Adrenal gland (tissue), 12 donors: ENCODE data around the gene NLRP3. TPM values are rescaled to one million over a fixed set of nuclear protein-coding genes. Genes with fewer than 3 reads are reported as not detected.

Experiments
- DNase-seq, 7 donors: peaks; one replicate each; pipeline ENCODE4 v3.0.0-alpha.2; 2019 to 2020
- H3K27ac ChIP-seq, 5 donors: fragments of 200-600 bp; sonication (generic) in 4 of 5; 1 replicate in 3 of 5; 2 replicates in 2 of 5; pipeline versions ENCODE4 v1.5.1 to v1.8.0; 2016 to 2020; ENCODE audit warnings: mild to moderate bottlenecking in 1 of 5
- H3K27me3 ChIP-seq: fragments of 200-600 bp; 2 replicates; pipeline ENCODE4 v1.8.0; 2021
- H3K36me3 ChIP-seq, 2 donors: fragments of 200-600 bp; replicated peaks in 1 of 2; 1 replicate in 1 of 2; 2 replicates in 1 of 2; pipeline versions ENCODE4 v1.5.1 to v1.8.0; 2018 to 2022
- H3K4me1 ChIP-seq, 2 donors: fragments of 200-600 bp; replicated peaks in 1 of 2; 1 replicate in 1 of 2; 2 replicates in 1 of 2; pipeline versions ENCODE4 v1.5.1 to v1.8.0; 2018 to 2021
- H3K4me3 ChIP-seq, 4 donors: fragments of 200-600 bp; sonication (generic) in 3 of 4; one replicate each; pipeline ENCODE4 v1.5.1; 2016 to 2018
- H3K9me3 ChIP-seq, 3 donors: fragments of 200-600 bp; sonication (generic) in 1 of 3; replicated peaks in 1 of 3; 1 replicate in 2 of 3; 2 replicates in 1 of 3; pipeline versions ENCODE4 v1.5.1 to v1.8.0; 2016 to 2021
- POLR2A ChIP-seq, 2 donors: fragments of 450-650 bp; IDR thresholded peaks; one replicate each; pipeline ENCODE4 v1.6.1; 2017; ENCODE audit warnings: antibody characterized with exemption in 2 of 2, mild to moderate bottlenecking in 2 of 2, moderate library complexity in 1 of 2
- WGBS, 4 donors: extraction: QIAGEN DNeasy Blood & Tissue Kit in 2 of 4; methylation state at CpG; one replicate each; pipeline versions ENCODE4 v1.1.5 to v1.1.7; 2013 to 2017; 5-methylcytosine and 5-hydroxymethylcytosine counted together
- intact Hi-C, 2 donors: fragments of 100-400 bp; cut with DNase I; formaldehyde crosslinking; loops; one replicate each; pipeline versions ENCODE4 v1.14.1 to v1.15.0; 2022 to 2023
- polyA plus RNA-seq, 3 donors: library from polyadenylated mRNA; stranded (reverse); fragments of 200-250 nt in 2 of 3; fragments of 350-450 nt in 1 of 3; fragmentation: Illumina TruSeq in 1 of 3; extraction: RNeasy Lipid Tissue Mini Kit (QIAGEN cat#74804) in 1 of 3; gene quantifications; one replicate each; pipeline ENCODE4 v1.2.3, GENCODE V29; 2013 to 2014
- total RNA-seq, 9 donors: library from RNA; depleted of rRNA in 4 of 9; stranded (reverse); fragments of >200 nt in 4 of 9; fragments of 120-200 nt in 1 of 9; fragmentation: NEBNext Ultra II Directional in 1 of 9; extraction: Animal tissue kit (Norgen Biotek cat#: 25700) in 1 of 9; gene quantifications; one replicate each; pipeline versions ENCODE4 v1.1.0 to v1.2.4, GENCODE V29; 2013 to 2023
- TF ChIP-seq, protein P1 (sequence below), 6 experiments: fragments of 450-650 bp in 4 of 6; fragments of 200-600 bp in 2 of 6; sonication (generic) in 1 of 6; IDR thresholded peaks; 1 replicate in 5 of 6; 2 replicates in 1 of 6; pipeline versions ENCODE4 v1.5.1 to v1.8.0; 2016 to 2021; ENCODE audit warnings: antibody characterized with exemption in 6 of 6, mild to moderate bottlenecking in 2 of 6, moderate library complexity in 1 of 6
- donor health status: healthy with polysubstance abuse.
- donor health status: Bipolar disorder and iron deficiency.
- donor health status: DM: yes; HTN: yes; CAD: no.
- donor health status: DM: no; HTN: no; CAD: no.
- donor health status: DM: no; HTN: no; CAD: no.
- donor health status: DM: yes; HTN: yes; CAD: no.

NLRP3 gene
- total and polyA plus RNA-seq, 12 donors = 0.64 to 3.4 (median 1.7) TPM

- Histone ChIP-seq H3K36me3 (no peaks in the 10 kb centered on the region), H3K27me3 (no peaks in the 10 kb centered on the region), H3K9me3 (no peaks in the 10 kb centered on the region), H3K4me1 (no peaks in the 10 kb centered on the region), H3K4me3 (no peak overlapping the region), H3K27ac (no peak overlapping the region)
- TF ChIP-seq, protein P1, sequence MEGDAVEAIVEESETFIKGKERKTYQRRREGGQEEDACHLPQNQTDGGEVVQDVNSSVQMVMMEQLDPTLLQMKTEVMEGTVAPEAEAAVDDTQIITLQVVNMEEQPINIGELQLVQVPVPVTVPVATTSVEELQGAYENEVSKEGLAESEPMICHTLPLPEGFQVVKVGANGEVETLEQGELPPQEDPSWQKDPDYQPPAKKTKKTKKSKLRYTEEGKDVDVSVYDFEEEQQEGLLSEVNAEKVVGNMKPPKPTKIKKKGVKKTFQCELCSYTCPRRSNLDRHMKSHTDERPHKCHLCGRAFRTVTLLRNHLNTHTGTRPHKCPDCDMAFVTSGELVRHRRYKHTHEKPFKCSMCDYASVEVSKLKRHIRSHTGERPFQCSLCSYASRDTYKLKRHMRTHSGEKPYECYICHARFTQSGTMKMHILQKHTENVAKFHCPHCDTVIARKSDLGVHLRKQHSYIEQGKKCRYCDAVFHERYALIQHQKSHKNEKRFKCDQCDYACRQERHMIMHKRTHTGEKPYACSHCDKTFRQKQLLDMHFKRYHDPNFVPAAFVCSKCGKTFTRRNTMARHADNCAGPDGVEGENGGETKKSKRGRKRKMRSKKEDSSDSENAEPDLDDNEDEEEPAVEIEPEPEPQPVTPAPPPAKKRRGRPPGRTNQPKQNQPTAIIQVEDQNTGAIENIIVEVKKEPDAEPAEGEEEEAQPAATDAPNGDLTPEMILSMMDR (IDR thresholded peaks at IDR 0.05) = no peak
- no peak for TF ChIP-seq POLR2A (IDR thresholded peaks at IDR 0.05)
- 70 to 76% (median 71%) methylated on average over 17 of the region's 17 CpGs for WGBS, 4 donors
- intact Hi-C loops = no loop called here
- no peak for DNase-seq
Measured at GRCh38 chr1:247437551-247438505, 21.9 kb downstream of the NLRP3 start.

GRCh38 chr1:247440001-247440620, 24.1 kb downstream of the NLRP3 start:
- Histone ChIP-seq H3K9me3 (no peaks in the 10 kb centered on the region), H3K4me3 (no peak overlapping the region), H3K4me1 (no peaks in the 10 kb centered on the region), H3K36me3 (no peaks in the 10 kb centered on the region), H3K27ac (no peak overlapping the region), H3K27me3 (no peaks in the 10 kb centered on the region)
- WGBS, 4 donors = 46 to 68% (median 58%) methylated on average over 6 of the region's 6 CpGs
- intact Hi-C loops = no loop called here
- TF ChIP-seq POLR2A (IDR thresholded peaks at IDR 0.05) = no peak
- TF ChIP-seq, protein P1 (IDR thresholded peaks at IDR 0.05) = no peak
- no peak for DNase-seq

DNA sequence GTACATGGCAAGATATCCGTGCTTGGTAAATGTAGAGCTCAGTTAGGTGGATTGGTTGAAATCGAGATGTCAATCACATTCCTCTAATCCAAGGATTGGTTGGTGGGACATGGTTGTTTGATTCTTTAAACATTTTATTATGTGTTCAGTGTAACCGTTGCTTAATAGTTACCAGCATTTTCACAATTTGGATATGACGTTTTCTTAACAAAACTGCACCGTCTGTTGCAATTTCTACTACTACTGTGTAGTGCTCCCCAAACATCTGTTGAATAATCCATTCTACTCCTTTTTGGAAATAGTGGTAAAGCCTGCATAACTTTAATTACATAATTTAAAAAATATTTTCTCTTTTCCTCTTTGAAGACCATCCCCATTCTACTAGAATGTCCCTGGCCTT, 25.6 kb downstream of the NLRP3 start:
- DNase-seq = no peak
- Histone ChIP-seq H3K4me3 (no peak overlapping the region), H3K27me3 (no peaks in the 10 kb centered on the region), H3K27ac (no peak overlapping the region), H3K36me3 (no peaks in the 10 kb centered on the region), H3K4me1 (no peaks in the 10 kb centered on the region), H3K9me3 (no peaks in the 10 kb centered on the region)
- intact Hi-C loops = no loop called here
- no peak for TF ChIP-seq POLR2A (IDR thresholded peaks at IDR 0.05)
- TF ChIP-seq, protein P1 (IDR thresholded peaks at IDR 0.05) = no peak
- WGBS, 4 donors = 71 to 85% (median 77%) methylated on average over 5 of the region's 5 CpGs

- H3K27me3 ChIP-seq = no peaks in the 10 kb centered on the region
- H3K4me3 ChIP-seq = no peak overlapping the region
- DNase-seq = no peak
- WGBS, 4 donors = 60 to 77% (median 70%) methylated on average over 4 of the region's 4 CpGs
- no peak for TF ChIP-seq POLR2A (IDR thresholded peaks at IDR 0.05)
- TF ChIP-seq, protein P1 (IDR thresholded peaks at IDR 0.05) = no peak
- H3K9me3 ChIP-seq = no peaks in the 10 kb centered on the region
- no peaks in the 10 kb centered on the region for H3K36me3 ChIP-seq
- no peak overlapping the region for H3K27ac ChIP-seq
- intact Hi-C loops = no loop called here
- H3K4me1 ChIP-seq = no peaks in the 10 kb centered on the region
Measured at GRCh38 chr1:247442164-247442563, 26.2 kb downstream of the NLRP3 start.
